ENCODE measurements around the gene THAP3.
"Not testable (repeated sequence)": the region's sequence is repeated elsewhere in the genome, so short reads cannot be mapped to it uniquely, and the experiment has no call there.

Gene THAP3

DNA sequence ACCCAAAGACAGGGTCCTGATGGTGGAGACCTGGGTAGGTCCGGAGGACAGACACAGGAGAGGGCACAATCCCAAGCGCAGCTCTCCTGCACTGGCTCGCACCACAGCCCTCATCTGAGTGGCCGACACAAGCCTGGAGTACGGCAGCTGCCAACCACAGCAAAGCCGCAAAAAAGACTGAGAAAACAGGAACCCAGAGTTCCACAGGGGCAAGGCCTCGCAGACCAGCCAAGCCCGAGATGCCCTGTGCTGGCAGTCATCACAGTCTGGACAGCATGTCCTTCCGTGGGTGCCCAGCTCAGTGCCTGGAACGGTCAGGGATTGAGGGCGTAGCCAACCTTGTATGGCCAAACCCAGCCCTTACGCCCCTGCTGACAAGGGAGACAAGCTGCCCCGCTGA is 33.4 kb upstream of the THAP3 start:
- DNase-seq (ENCODE audit: low read depth in 2 of 2), result no peak

DNA sequence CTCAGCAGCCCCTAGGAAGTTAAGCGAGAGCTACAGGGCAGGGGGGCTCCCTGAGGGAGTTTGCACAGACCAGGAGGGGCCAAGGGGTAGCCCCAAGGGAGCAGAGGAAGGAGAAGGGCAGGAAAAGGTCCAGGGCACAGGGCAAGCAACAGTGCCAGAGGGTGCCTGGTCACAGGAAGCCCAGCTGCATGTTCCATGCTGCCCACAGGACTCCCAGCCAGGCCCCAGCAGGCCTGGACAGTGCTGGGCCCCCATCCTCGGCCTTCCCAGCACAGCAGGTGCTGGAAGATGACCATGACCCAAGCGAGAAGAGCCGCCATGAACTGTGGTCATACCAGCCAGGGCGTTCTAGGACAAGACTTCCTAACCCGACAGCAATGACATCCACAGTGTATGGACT is 33.0 kb upstream of the THAP3 start:
- no peak for DNase-seq (ENCODE audit: low read depth in 2 of 2)

DNA sequence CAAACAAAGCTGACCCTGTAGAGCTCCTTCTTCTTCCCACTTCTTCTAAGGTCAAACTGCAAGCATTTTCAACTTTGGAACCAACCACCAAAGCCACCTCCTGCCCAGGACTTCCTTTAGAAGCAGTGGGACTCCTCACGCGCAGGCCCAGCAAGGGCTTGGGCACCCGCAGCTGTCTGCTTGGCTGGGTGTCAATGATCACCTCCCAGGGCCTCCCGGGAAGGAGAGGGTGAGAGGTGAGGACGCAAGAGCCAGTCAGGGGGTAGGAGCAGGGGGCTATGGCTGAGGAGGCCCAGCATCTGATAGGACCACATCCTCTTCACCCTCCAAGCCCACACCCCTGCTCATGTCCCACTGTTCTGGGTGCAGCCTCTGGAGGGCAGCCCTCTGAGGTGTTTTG is 32.2 kb upstream of the THAP3 start:
- DNase-seq (ENCODE audit: low read depth in 2 of 2), result no peak

DNA sequence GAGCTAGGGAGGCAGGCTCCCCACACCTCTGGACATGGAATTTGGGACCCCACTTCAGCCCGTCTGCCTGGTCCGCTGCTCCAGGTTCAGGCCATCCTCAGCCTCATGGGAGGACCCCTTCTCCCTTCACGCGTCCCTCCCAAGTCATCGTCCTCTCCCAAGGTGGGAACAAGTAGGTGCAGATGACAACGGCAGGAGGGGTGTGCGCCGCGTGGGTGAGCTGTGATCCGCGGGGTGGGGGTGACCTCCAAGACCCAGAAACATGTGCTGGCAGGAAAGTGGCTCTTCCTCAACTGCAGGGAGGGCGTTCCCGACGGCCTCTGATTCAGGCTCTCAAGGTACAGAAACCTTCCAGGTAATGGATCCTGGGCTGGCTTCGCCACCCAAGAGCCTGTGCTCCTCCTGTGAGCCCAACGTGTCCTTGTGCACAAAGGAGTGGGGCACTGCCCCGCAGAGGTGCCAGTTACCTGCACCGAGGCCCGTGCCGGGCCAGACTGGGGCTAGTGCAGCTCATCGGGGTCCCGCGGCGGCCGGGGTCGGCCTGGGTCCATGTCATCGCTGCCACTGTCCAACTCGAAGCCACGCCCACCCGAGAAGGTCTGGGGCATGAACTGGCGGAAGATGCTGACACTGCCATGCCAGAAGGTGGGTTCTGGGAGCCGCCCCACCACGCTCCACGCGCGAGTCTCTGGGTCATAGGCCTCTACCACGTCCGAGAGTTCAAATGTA is 31.6 kb upstream of the THAP3 start:
- no peak for DNase-seq (ENCODE audit: low read depth in 2 of 2)

DNA sequence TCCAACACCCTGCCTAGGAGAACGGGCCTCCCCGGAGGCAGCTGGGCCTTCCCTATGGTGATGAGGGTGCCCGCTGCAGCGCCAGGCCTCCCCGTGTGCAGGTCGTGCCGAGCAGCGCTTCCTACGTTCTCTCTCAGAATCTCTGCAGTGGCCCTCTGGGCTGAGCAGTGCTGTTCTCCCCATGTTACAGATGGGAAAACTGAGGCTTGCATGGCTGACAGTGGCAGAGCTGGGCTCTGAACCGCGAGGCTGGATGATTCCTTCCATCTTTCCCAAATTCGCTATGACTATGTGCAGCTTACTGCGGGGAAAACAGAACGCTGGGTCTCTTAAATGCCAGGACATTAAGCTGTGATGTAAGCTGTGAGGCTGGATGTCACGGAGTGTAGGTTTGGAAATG is 30.9 kb upstream of the THAP3 start:
- no peak for DNase-seq (ENCODE audit: low read depth in 2 of 2)

DNA sequence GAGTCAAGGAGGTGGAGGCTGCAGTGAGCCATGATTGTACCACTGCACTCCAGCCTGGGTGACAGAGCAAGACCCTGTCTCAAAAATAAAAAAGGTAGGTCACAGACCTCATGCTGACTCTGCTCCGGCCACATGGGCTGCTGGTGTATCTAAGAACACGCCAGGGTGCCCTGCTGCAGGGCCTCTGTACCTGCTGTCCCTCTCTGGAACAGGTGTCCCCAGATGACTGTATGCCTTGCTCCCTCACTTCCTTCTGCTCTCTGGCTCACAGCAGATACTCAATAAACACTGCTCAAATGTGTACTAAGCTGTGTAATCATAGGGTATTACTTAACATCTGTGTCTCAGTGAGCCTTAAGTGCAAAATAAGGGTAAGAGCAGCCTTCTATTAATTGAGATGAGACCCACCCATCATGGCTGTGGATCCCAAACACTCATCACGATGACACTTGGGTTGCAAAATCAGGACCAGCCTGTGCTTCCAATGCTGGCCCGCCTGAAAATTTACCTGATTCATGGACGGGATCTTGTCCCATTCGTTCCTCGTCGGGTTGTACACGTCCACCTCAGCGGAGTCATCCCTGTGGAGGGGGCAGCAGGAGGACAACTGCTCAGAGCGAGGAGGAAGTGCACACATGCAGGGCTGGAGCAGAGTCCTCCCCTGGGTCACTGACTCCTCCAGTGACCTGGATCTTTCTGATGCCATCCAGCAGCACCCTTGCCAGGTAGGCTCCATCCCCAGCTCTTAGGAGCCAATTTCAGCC is 29.5 kb upstream of the THAP3 start:
- DNase-seq (ENCODE audit: low read depth in 2 of 2), result no peak

DNA sequence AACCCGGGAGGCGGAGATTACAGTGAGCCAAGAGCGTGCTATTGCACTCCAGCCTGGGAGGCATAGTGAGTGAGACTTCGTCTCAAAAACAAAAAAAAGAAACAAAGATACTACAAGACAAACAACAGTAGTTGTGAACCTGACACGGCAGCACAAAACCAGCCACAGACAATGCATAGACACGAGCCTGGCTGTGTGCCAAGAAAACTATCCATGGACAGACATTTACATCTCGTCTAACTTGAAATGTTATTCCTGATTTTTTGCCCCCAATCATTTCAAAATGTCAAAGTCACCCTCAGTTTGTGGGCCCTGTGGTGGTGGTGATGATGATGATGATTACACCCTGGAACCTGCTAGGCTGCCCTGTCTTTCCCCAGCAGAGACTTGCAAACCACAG is 28.3 kb upstream of the THAP3 start:
- no peak for DNase-seq (ENCODE audit: low read depth in 2 of 2)

DNA sequence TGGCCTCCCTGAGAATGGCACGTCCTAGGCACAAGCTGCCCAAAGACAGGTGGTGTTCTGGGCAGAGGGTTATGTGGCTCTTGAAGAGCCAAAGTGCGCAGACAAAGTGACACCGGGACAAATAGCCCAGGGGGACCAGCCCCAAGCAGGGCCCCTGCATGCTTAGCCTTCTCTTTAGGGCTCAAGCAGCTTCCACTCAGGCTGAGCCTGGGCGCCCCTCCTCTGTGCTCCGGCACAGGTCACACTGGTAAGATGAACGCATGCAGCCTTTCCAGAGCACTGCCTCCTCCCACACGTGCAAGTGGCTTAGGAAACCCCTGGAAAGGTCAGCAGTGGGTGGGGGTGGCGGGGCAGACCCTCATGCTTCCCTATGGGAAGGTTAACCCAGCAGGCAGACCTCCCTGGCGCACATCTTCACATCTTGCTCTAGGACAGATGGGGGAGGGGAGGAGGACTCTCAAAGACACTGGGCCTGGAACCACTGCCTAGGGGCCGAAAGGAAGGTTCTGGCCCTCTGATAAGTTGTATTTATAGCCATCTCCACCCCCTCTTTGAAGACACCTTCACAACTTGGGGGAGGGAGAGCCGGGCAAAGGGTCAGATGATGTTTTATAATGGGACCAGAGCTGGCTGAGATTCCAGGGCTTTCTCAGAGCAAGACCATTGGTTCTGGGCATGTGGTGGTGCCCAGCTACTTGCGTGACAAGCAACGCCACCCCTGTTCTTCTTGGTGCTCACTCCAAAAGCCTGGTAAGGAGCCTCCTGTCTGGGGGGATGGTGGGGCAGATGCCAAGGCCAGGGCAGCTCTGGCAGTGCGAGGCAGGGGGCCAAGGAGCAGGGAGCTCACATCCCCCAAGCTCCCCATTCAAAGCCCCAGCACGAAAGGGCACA is 27.5 kb upstream of the THAP3 start:
- no peak for DNase-seq (ENCODE audit: low read depth in 2 of 2)

DNA sequence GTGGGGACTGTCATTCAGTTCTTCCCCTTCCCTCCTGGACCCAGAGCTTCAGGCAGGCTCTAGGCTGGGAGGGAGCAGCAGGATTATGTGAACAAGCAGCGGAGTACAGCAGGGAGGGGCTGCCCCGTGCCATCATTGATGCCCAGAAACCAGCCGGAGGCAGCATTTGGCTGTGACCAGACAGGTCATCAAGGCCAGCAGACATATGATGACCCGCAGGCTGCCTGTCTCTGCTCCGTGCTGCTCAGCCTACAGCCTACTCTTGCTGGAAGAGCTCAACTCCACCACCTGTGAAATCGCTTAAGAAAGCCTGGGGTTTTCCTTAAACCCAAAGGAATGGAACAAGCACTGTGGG is 26.9 kb upstream of the THAP3 start:
- DNase-seq (ENCODE audit: low read depth in 2 of 2), result no peak

DNA sequence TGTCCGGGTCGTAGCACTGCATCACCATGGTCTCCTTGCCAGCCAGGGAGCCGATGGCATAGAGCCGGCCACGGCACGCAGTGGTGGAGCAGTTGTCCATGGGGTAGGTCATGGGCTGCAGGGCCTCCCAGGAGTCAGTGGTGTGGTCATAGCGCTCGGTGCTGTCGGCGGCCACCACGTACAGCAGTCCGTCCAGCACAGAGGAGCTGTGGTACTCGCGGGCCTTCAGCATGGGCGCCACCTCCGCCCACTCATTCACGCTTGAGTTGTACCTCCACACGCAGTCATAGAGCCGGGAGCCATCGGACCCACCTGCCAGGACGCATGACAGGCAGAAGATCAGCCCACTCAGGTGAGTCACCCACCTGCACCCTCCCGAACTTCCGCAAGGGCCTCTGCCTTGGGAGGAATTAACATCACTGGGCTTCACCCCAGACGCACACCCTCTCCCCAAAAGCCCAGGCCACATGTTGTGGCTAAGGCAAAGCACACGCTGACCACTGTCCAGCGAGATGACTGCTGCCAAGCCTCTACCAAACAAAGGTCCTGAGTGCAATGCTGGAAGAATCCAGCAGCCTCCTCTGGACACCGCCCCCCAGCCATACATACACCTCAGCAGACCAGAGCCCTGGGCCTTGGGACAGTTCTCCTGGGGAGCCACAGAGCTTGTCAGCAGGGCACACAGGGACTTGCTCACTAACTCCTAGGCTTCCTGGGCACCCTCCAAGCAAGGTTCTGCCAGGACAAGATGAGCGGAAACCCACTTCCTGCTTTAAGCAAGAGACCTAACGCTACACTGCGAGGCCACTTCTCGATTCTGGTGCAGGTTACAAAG is 25.3 kb upstream of the THAP3 start:
- DNase-seq (ENCODE audit: low read depth in 2 of 2), result peak in 1 of 2 donors; percentile 53

DNA sequence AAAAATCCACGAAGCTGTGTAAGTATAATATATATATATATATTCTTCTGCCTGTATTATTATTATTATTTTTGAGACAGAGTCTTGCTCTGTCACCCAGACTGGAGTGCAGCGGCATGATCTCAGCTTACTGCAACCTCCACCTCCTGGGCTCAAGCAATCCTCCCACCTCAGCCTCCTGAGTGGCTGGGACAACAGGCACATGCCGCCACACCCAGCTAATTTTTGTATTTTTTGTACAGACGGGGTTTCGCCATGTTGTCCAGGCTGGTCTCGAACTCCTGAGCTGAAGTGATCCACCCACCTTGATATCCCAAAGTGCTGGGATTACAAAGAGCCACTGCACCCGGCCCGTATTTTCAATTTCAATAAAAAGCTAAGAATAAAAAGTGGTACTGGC is 24.7 kb upstream of the THAP3 start:
- not testable (repeated sequence) for DNase-seq (ENCODE audit: low read depth in 2 of 2)

DNA sequence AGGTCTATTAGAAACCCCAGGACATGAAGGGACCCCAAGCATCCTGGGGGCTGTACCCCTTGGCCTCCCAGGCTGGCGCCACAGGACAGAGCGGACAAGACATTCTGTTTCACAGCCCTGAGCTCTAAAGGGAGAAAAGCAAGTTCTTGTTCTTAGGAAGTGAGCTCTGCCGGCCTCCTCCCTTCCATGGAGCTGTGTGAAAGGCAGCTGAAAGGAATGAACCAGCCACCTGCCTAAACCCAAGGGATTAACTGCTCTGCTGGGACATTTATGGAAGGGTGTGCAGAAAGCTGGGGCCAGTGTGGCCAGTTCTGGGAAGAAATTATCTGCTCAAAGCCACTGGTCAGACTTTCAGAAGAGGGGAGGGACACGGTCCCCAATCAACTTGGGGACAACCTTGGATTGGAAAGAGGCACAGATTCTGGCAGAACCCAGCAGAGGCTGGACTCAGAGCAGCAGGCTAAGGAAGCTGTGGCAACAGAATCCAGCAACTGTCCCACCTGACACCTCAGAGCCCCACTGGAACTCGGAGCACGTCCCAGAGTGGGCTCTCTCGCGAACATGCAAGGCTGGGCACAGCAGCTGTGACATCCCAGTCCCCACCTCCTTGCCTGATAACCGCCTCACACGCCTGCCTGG is 24.1 kb upstream of the THAP3 start:
- DNase-seq (ENCODE audit: low read depth in 2 of 2), result no peak

DNA sequence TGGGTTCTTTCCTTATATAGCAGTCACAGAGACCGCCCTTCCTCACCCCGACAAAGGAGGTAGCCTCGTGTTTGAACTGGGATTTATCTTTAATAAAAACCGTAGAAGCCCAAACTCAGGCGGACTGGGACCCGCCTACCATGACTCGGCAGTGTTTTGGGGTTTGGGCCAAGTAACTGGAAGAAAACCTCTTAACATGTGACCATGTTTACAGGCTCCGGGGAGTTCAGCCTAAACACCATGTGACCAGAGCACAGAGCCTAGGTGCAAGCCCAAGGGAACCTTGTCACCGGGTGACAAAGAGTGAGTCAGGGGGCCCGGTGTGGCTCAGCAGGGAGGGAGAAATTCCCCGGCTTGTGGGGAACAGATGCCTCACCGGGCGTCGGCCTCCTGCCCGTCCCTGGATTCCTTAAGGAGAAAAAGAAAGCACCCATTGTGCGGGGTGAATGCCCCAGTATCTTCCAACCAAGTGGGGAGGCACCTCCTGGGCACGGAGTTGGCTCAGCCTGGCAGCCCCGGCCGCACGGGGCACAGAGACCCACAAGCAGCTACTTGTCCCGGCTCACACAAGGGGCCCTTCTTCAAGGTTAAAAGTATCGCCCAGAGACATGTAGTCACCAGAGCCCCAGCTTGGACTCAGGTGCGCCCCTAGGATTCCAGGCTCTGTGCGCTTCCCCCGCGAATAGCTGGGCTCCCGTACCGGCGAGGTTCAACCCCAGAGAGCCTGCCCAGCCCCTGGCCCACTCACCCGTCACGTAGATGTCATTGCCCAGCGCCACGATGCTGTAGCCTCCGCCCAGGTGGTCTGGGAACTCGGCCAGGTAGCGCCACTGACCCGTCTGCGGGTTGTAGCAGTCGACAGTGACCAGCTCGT is 23.4 kb upstream of the THAP3 start:
- peak; percentile 83 to 84 for DNase-seq (ENCODE audit: low read depth in 2 of 2)

DNA sequence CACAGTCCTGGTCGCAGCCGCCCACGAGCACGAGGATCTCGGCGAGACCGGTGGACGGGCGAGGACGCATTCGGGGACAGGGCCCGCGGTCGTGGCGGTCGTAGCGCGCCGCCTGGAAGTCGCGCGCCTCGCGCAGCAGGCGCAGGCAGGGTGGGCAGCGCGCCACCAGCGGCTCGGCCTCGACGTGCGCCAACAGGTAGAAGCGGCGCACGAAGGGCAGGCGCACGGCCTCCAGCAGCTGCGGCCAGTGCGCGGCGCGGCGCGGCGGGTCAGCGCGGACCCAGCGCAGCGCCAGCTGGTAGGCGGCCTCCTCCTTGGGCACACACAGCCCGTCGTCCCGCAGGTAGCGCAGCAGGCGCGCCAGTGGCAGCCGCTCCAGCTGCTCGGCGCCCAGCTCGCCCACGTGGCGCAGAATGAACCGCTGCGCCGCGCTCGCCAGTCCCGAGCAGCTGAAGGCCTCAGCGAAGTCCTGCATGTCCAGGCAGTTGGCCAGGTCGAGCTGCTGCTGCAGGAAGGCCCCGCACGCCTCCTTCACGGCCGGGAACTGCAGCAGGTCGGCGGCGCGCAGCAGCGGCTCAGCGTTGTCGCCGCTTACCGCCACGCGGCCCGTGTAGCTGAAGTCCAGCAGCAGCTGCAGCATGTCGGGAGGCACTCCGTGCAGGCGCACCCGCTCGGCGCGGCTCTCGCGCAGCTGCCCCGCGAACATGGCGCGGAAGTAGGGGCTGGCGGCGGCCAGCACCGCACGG is 22.6 kb upstream of the THAP3 start:
- DNase-seq (ENCODE audit: low read depth in 2 of 2), result no peak

DNA sequence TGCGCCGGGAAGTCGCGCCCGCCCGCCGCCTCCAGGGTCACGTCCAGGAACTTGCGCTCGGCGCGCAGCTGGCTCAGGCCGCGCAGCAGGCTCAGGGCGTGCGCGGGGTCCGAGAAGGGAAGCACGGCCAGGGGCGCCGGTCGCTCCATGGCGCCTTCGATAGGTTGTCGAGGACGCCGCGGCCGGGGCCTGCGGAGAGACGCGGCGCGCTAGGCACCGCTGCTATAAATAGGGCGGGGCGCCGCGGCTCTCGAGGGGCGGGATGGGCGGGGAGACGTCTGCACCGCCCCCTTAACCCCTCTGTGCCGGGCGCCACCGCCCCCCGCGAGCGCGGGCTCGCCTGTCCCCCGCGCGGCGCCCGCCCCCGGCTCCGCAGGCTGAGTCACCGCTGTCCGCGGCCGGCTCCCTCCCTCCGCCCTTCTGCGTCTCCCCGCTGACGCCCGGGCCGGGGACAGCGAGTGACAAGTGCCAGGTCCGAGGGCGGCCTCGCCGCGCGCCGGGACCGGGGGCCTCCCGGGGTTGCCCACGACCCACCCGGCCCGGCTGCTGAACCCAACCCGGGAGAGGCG is 21.9 kb upstream of the THAP3 start, which contains the start of gene KLHL21:
TSS of gene KLHL21 (minus strand) at position 201 of the 569 bp plus-strand sequence. CDS start at position 149, 52 bp downstream.
- peak; percentile 78 to 82 for DNase-seq (ENCODE audit: low read depth in 2 of 2)

DNA sequence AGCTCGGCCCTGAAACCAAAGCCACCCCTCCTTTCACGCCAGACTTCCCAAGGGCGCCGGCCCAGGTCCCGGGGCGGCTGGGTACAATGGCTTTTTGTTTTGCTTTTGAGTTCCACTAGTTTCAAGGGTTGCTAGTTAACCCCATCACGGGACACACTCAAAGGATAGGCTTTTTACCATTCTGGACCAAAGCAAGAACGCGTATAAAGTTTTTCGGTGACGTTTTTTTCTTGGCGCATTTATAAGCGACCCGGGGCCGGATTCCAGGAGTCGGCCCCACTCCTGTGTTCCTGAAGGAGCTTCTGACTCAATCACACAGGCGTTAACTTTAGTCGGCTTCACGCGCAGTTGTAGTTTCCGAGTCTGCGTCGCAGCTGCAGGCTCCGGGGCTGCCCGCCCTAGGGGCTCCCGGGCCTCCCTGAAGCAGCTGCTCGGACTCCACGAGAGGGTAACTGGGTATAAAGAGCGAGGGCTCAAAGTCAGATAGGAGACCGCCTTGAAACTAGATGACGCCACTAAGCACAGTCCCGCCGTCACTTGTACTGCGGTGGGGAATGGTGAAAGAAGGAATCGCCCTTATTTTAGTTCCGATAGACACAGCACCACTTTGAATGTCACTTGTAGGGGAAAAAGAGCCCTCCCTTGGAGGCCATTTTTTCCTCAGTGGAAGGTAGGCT is 21.3 kb upstream of the THAP3 start:
- peak in 1 of 2 donors; percentile 51 for DNase-seq (ENCODE audit: low read depth in 2 of 2)

DNA sequence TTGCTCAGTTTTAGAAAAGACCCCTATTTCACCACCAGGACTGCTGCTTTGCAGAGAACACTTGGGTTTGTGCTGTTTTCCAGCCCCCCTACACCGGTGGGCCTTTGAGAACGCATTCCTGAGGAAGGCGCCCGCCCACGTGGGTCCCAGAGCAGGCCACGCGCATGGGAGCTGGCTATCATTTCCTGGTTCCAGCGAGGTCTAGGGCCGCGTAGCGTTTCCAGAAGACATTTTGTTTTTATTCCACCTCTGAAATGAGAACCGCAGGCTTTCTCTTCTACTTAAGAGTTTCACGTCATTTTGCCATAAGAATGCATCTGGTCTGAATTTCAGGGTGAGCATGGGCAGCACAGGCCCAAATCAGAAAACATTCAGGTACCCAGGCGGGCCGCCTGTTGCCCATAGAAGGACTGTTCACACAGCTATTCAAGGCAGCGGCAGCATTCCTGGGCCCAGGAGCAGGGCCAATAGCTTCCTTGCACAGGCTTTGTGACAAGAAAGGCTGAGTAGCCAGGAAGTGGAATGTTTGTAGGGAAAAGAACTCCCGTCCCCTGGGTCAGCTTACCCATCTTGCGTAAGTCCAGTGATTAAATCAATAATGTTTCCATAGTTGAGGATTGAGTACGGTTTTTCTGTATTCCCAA is 20.6 kb upstream of the THAP3 start:
- no peak for DNase-seq (ENCODE audit: low read depth in 2 of 2)
